Activated CD8-positive, alpha-beta T cell treated with anti-CD3 and anti-CD28 coated beads for 36 hours (primary cell): Measurements from ENCODE around the gene KRTAP5-11. TPM values are rescaled to one million over a fixed set of nuclear protein-coding genes. Genes with fewer than 3 reads are reported as not detected.
"Not testable (repeated sequence)": the region's sequence is repeated elsewhere in the genome, so short reads cannot be mapped to it uniquely, and the experiment has no call there.

ENCODE experiments used
- ATAC-seq: fragments of 200-7000 bp; cut with Tn5 transposase; one replicate; pipeline ENCODE4 v1.10.0; 2021; ENCODE audit warnings: mild to moderate bottlenecking, moderate library complexity
- CTCF ChIA-PET: fragments of 350-600 bp; sonication (Branson Sonifier 250); formaldehyde crosslinking; loops from one replicate; lab custom pipeline; 2021; ENCODE audit warnings: antibody characterized with exemption; lab: Charles Lee
- POLR2A ChIA-PET: fragments of 350-600 bp; sonication (Branson Sonifier 250); formaldehyde crosslinking; loops from one replicate; lab custom pipeline; 2021; ENCODE audit warnings: antibody characterized with exemption; lab: Charles Lee
- DNase-seq: peaks from one replicate; pipeline ENCODE4 v3.0.0-alpha.2; 2020
- H3K27ac Mint-ChIP-seq: one replicate; pipeline ENCODE4 v1.8.0; 2021; ENCODE audit warnings: mild to moderate bottlenecking, mixed read lengths
- H3K27me3 Mint-ChIP-seq: one replicate; pipeline ENCODE4 v1.8.0; 2021; ENCODE audit warnings: mixed read lengths
- H3K36me3 Mint-ChIP-seq: one replicate; pipeline ENCODE4 v1.8.0; 2021; ENCODE audit warnings: low read depth, mixed read lengths
- H3K4me1 Mint-ChIP-seq: one replicate; pipeline ENCODE4 v1.8.0; 2021; ENCODE audit warnings: low read depth, mixed read lengths
- H3K4me3 Mint-ChIP-seq: one replicate; pipeline ENCODE4 v1.8.0; 2021; ENCODE audit warnings: mild to moderate bottlenecking, moderate library complexity, mixed read lengths
- H3K9me3 Mint-ChIP-seq: one replicate; pipeline ENCODE4 v1.8.0; 2021; ENCODE audit warnings: mixed read lengths
- CTCF ChIP-seq: fragments of 200-600 bp; IDR thresholded peaks from one replicate; pipeline ENCODE4 v1.8.0; 2022; ENCODE audit warnings: antibody characterized with exemption, mild to moderate bottlenecking
- intact Hi-C: fragments of 100-400 bp; cut with micrococcal nuclease; formaldehyde crosslinking; loops from one replicate; pipeline ENCODE4 v1.10.0; 2022
- total RNA-seq, 2 experiments: library from RNA; stranded (reverse); gene quantifications; one replicate each; pipeline ENCODE4 v1.2.3, GENCODE V29; 2021

Gene KRTAP5-11
- total RNA-seq, 2 experiments from 2014 or later = not detected

GRCh38 chr11:71581826-71582225, 849 bp downstream of the KRTAP5-11 start:
- Mint-ChIP-seq H3K27ac (no peak overlapping the region), H3K4me3 (no peak overlapping the region), H3K27me3 (peaks cover 15% of the 10 kb centered on the region), H3K4me1 (peaks cover 4% of the 10 kb centered on the region), H3K36me3 (no peaks in the 10 kb centered on the region), H3K9me3 (no peaks in the 10 kb centered on the region)
- intact Hi-C loops = no loop called here
- no peak for ATAC-seq
- ChIA-PET POLR2A (no interaction called here), CTCF (no interaction called here)
- TF ChIP-seq CTCF = no peak
- DNase-seq = no peak

GRCh38 chr11:71580057-71581003, 2.3 kb downstream of the KRTAP5-11 start:
- H3K4me1 Mint-ChIP-seq = peaks cover 4% of the 10 kb centered on the region
- H3K4me3 Mint-ChIP-seq = no peak overlapping the region
- no peaks in the 10 kb centered on the region for H3K9me3 Mint-ChIP-seq
- peak; percentile 28 for DNase-seq
- no peaks in the 10 kb centered on the region for H3K36me3 Mint-ChIP-seq
- intact Hi-C loops = no loop called here
- TF ChIP-seq CTCF = peak; percentile 72
- no peak for ATAC-seq
- POLR2A ChIA-PET = no interaction called here
- CTCF ChIA-PET = no interaction called here
- peaks cover 12% of the 10 kb centered on the region for H3K27me3 Mint-ChIP-seq
- H3K27ac Mint-ChIP-seq = no peak overlapping the region

GRCh38 chr11:71579513-71579912, 3.2 kb downstream of the KRTAP5-11 start:
- POLR2A ChIA-PET, H3K4me3 Mint-ChIP-seq, CTCF ChIA-PET, H3K27ac Mint-ChIP-seq, H3K27me3 Mint-ChIP-seq, H3K4me1 Mint-ChIP-seq, DNase-seq, H3K9me3 Mint-ChIP-seq, H3K36me3 Mint-ChIP-seq, ATAC-seq, intact Hi-C loops: not testable (repeated sequence)

- Mint-ChIP-seq H3K27me3 (peaks cover 8% of the 10 kb centered on the region), H3K36me3 (no peaks in the 10 kb centered on the region), H3K9me3 (no peaks in the 10 kb centered on the region), H3K4me3 (no peak overlapping the region), H3K4me1 (peaks cover 4% of the 10 kb centered on the region), H3K27ac (no peak overlapping the region)
- CTCF ChIA-PET = no interaction called here
- ATAC-seq (no peak), DNase-seq (no peak)
- no peak for TF ChIP-seq CTCF
- intact Hi-C loops = no loop called here
- POLR2A ChIA-PET = no interaction called here
These were observed 5.1 kb downstream of the KRTAP5-11 start for GRCh38 chr11:71577469-71578004.

GRCh38 chr11:71576688-71577465, 5.8 kb downstream of the KRTAP5-11 start:
- CTCF ChIA-PET, H3K27ac Mint-ChIP-seq, H3K4me1 Mint-ChIP-seq, H3K9me3 Mint-ChIP-seq, ATAC-seq, H3K36me3 Mint-ChIP-seq, DNase-seq, H3K27me3 Mint-ChIP-seq, H3K4me3 Mint-ChIP-seq, intact Hi-C loops, POLR2A ChIA-PET: not testable (repeated sequence)
